HG03135 (cell line): ENCODE data around the gene HMCN1.
"Not testable (repeated sequence)": the region's sequence is repeated elsewhere in the genome, so short reads cannot be mapped to it uniquely, and the experiment has no call there.

ENCODE experiments used
- ATAC-seq: cut with Tn5 transposase; IDR thresholded peaks from one replicate; pipeline ENCODE4 v1.9.1; 2021; ENCODE audit warnings: mild to moderate bottlenecking, moderate library complexity; ENCODE audit not compliant: unreplicated experiment

The HMCN1 gene

GRCh38 chr1:185739967-185740366 is 5.8 kb downstream of the HMCN1 start:
- no peak for ATAC-seq

- no peak for ATAC-seq
Measured at GRCh38 chr1:185741551-185741950, 7.4 kb downstream of the HMCN1 start.

GRCh38 chr1:185742403-185742802 is 8.2 kb downstream of the HMCN1 start:
- no peak for ATAC-seq

- ATAC-seq = no peak
Measured at GRCh38 chr1:185745165-185745564, 11.0 kb downstream of the HMCN1 start.

GRCh38 chr1:185759061-185759460 is 24.9 kb downstream of the HMCN1 start:
- ATAC-seq = no peak

- ATAC-seq = no peak
Measured at GRCh38 chr1:185761841-185762240, 27.6 kb downstream of the HMCN1 start.

GRCh38 chr1:185767508-185768120 is 33.4 kb downstream of the HMCN1 start:
- no peak for ATAC-seq

GRCh38 chr1:185768371-185768770 is 34.2 kb downstream of the HMCN1 start:
- ATAC-seq = no peak

- no peak for ATAC-seq
Measured at GRCh38 chr1:185769136-185769535, 34.9 kb downstream of the HMCN1 start.

- no peak for ATAC-seq
Measured at GRCh38 chr1:185774394-185774793, 40.2 kb downstream of the HMCN1 start.

GRCh38 chr1:185775501-185775900 is 41.3 kb downstream of the HMCN1 start:
- ATAC-seq = no peak

- ATAC-seq = no peak
Measured at GRCh38 chr1:185776522-185776921, 42.3 kb downstream of the HMCN1 start.

GRCh38 chr1:185783860-185784259 is 49.7 kb downstream of the HMCN1 start:
- not testable (repeated sequence) for ATAC-seq

- no peak for ATAC-seq
Measured at GRCh38 chr1:185785586-185785985, 51.4 kb downstream of the HMCN1 start.

GRCh38 chr1:185786524-185786923 is 52.3 kb downstream of the HMCN1 start:
- no peak for ATAC-seq

GRCh38 chr1:185787238-185787637 is 53.0 kb downstream of the HMCN1 start:
- ATAC-seq = no peak

GRCh38 chr1:185788386-185788785 is 54.2 kb downstream of the HMCN1 start:
- ATAC-seq = no peak

- ATAC-seq = no peak
Measured at GRCh38 chr1:185789501-185790193, 55.5 kb downstream of the HMCN1 start.

GRCh38 chr1:185790194-185790735 is 56.1 kb downstream of the HMCN1 start:
- ATAC-seq = no peak

GRCh38 chr1:185792040-185792439 is 57.8 kb downstream of the HMCN1 start:
- ATAC-seq = no peak

- ATAC-seq = not testable (repeated sequence)
Measured at GRCh38 chr1:185794495-185794894, 60.3 kb downstream of the HMCN1 start.

- no peak for ATAC-seq
Measured at GRCh38 chr1:185795181-185795580, 61.0 kb downstream of the HMCN1 start.
